Measurements from ENCODE around the gene ITGB4. TPM values are rescaled to one million over a fixed set of nuclear protein-coding genes. Genes with fewer than 3 reads are reported as not detected.

ITGB4 gene
- total and polyA plus RNA-seq, 9 donors = 3.3 to 55.6 (median 12.8) TPM

- intact Hi-C loops (cut with DNase I) = loop anchor here in 3 of 4 donors (5.0 kb wide), 2 partner anchors 58 to 68 kb away; no protein-coding TSS in a partner anchor
- DNase-seq = no peak
These were observed 41.5 kb upstream of the ITGB4 start for GRCh38 chr17:75679706-75680211.

GRCh38 chr17:75680431-75680830 lies 40.8 kb upstream of the ITGB4 start:
- no peaks in the 10 kb centered on the region for H3K9me3 ChIP-seq
- intact Hi-C loops (cut with DNase I) = loop anchor here in 2 of 4 donors (5.0 kb wide), 1 partner anchor 67 kb away; no protein-coding TSS in a partner anchor
- H3K4me1 ChIP-seq (ENCODE audit: insufficient read depth) = no peaks in the 10 kb centered on the region
- H3K27ac ChIP-seq = no peak overlapping the region
- DNase-seq = no peak
- WGBS, 3 donors = 90 to 92% (median 91%) methylated on average over 10 of the region's 10 CpGs
- no peaks in the 10 kb centered on the region for H3K36me3 ChIP-seq
- TF ChIP-seq CTCF (IDR thresholded peaks at IDR 0.05) = no peak
- no peak for TF ChIP-seq EP300 (IDR thresholded peaks at IDR 0.05)
- TF ChIP-seq POLR2A (IDR thresholded peaks at IDR 0.05) = no peak
- no peak overlapping the region for H3K4me3 ChIP-seq
- H3K27me3 ChIP-seq = no peaks in the 10 kb centered on the region

More at GRCh38 chr17:75679706-75680211, 41.5 kb upstream of the ITGB4 start:
- H3K27me3 ChIP-seq = no peaks in the 10 kb centered on the region
- H3K4me1 ChIP-seq (ENCODE audit: insufficient read depth) = no peaks in the 10 kb centered on the region
- H3K9me3 ChIP-seq = no peaks in the 10 kb centered on the region
- TF ChIP-seq CTCF (IDR thresholded peaks at IDR 0.05) = no peak
- no peak for TF ChIP-seq EP300 (IDR thresholded peaks at IDR 0.05)
- TF ChIP-seq POLR2A (IDR thresholded peaks at IDR 0.05) = no peak
- WGBS, 3 donors = 65 to 71% (median 70%) methylated on average over 11 of the region's 11 CpGs
- H3K27ac ChIP-seq = no peak overlapping the region
- no peak overlapping the region for H3K4me3 ChIP-seq
- no peaks in the 10 kb centered on the region for H3K36me3 ChIP-seq

GRCh38 chr17:75681289-75681688 lies 40.0 kb upstream of the ITGB4 start:
- H3K4me1 ChIP-seq (ENCODE audit: insufficient read depth) = no peaks in the 10 kb centered on the region
- no peaks in the 10 kb centered on the region for H3K27me3 ChIP-seq
- no peak overlapping the region for H3K27ac ChIP-seq
- DNase-seq = peak in 1 of 5 donors; percentile 3
- intact Hi-C loops (cut with DNase I) = loop anchor here in 2 of 4 donors (5.0 kb wide), 1 partner anchor 66 kb away; no protein-coding TSS in a partner anchor
- H3K9me3 ChIP-seq = no peaks in the 10 kb centered on the region
- 79 to 81% (median 80%) methylated on average over 3 of the region's 3 CpGs for WGBS, 3 donors
- no peak for TF ChIP-seq POLR2A (IDR thresholded peaks at IDR 0.05)
- TF ChIP-seq EP300 (IDR thresholded peaks at IDR 0.05) = no peak
- TF ChIP-seq CTCF (IDR thresholded peaks at IDR 0.05) = no peak
- H3K4me3 ChIP-seq = no peak overlapping the region
- no peaks in the 10 kb centered on the region for H3K36me3 ChIP-seq

- H3K27ac ChIP-seq = no peak overlapping the region
These were observed 37.7 kb upstream of the ITGB4 start for GRCh38 chr17:75683583-75683982.

More at GRCh38 chr17:75683583-75683982, 37.7 kb upstream of the ITGB4 start:
- Histone ChIP-seq H3K27me3 (no peaks in the 10 kb centered on the region), H3K36me3 (no peaks in the 10 kb centered on the region), H3K9me3 (no peaks in the 10 kb centered on the region), H3K4me3 (no peak overlapping the region), H3K4me1 (ENCODE audit: insufficient read depth) (no peaks in the 10 kb centered on the region)
- intact Hi-C loops (cut with DNase I) = loop anchor here in 2 of 4 donors (5.0 kb wide), 1 partner anchor 64 kb away; no protein-coding TSS in a partner anchor
- WGBS, 3 donors = 81 to 90% (median 89%) methylated on average over 4 of the region's 4 CpGs
- DNase-seq = no peak
- no peak for TF ChIP-seq POLR2A (IDR thresholded peaks at IDR 0.05)
- no peak for TF ChIP-seq CTCF (IDR thresholded peaks at IDR 0.05)

Measured in ovary (tissue), 9 donors.